ENCODE results near the gene GALM. TPM values are rescaled to one million over a fixed set of nuclear protein-coding genes. Genes with fewer than 3 reads are reported as not detected.

GALM gene
- total and polyA plus RNA-seq, 2 of the 8 experiments (the other 6 are each of a cell fraction or from before 2014, with no cell fraction given): 9.9 to 13.1 TPM

DNA sequence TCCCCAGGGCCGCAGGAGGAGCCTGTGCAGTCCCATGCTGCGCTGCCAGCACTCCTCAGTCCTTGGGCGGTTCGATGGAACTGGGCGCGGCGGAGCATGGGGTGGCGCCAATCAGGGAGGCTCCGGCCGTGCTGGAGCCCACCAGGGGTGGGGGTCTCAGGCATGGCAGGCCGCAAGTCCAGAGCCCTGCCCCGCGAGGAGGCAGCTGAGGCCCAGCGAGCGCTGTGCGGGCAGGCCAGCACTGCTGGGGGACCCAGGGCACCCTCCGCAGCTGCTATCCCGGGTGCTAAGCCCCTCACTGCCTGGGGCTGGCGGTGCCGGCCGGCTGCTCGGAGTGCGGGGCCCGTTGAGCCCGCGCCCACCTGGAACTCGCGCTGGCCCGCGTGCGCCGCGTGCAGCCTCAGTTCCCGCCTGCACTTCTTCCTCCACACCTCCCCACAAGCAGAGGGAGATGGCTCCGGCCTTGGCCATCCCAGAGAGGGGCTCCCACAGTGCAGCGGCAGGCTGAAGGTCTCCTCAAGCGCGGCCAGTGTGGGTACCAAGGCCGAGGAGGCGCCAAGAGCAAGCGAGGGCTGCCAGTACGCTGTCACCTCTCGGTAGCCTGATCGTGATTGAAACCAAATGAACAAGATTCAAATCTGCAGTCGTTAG, 22.8 kb upstream of the GALM start:
- Histone ChIP-seq H3K4me2 (ENCODE audit: insufficient read depth in 1 of 2, low read depth in 2 of 2, low read length in 2 of 2) (no peak overlapping the region), H4K20me1 (replicated peaks in 1 of 2; ENCODE audit: control insufficient read depth in 1 of 2, insufficient read depth in 2 of 2, low read length in 2 of 2) (no peaks in the 10 kb centered on the region), H3K9ac (replicated peaks in 1 of 4; ENCODE audit: extremely low read depth in 1 of 4, low read depth in 3 of 4, low read length in 3 of 4) (no peak overlapping the region), H2AK5ac (ENCODE audit: low read depth, low read length) (no peak overlapping the region), H3K4me1 (replicated peaks in 1 of 4; ENCODE audit: control insufficient read depth in 3 of 4, insufficient read depth in 4 of 4, low read length in 3 of 4) (no peaks in the 10 kb centered on the region), H3K4ac (replicated peaks; ENCODE audit: insufficient read length, low read depth, low read length) (no peak overlapping the region), H3K23ac (ENCODE audit: insufficient read length) (no peak overlapping the region), H3K27me3 (replicated peaks in 1 of 4; ENCODE audit: control insufficient read depth in 3 of 4, extremely low read depth in 1 of 4, insufficient read depth in 3 of 4, low read length in 3 of 4) (no peaks in the 10 kb centered on the region), H4K91ac (replicated peaks; ENCODE audit: insufficient read length, low read length) (no peak overlapping the region), H4K8ac (ENCODE audit: extremely low read depth, insufficient read depth, low read length) (no peak overlapping the region), H2BK5ac (ENCODE audit: low read depth, low read length) (no peak overlapping the region), H2BK15ac (ENCODE audit: low read length) (no peak overlapping the region), H2BK12ac (ENCODE audit: low read depth, low read length) (no peak overlapping the region), H4K5ac (ENCODE audit: insufficient read length, low read depth, low read length) (no peak overlapping the region), H3K14ac (ENCODE audit: insufficient read length) (no peak overlapping the region), H3K56ac (replicated peaks; ENCODE audit: insufficient read length, low read depth, low read length) (no peak overlapping the region), H3K27ac (ENCODE audit: low read depth, low read length) (no peak overlapping the region), H3K36me3 (ENCODE audit: control insufficient read depth in 2 of 4, insufficient read depth in 4 of 4, low read length in 3 of 4) (0 out of 8 replicates have a peak, but pooled peaks cover 0 to 4% (median 0%) of the 10 kb centered on the region in 4 experiments), H3K79me2 (ENCODE audit: control insufficient read depth in 1 of 2, insufficient read depth in 2 of 2, low read length in 2 of 2) (no peaks in the 10 kb centered on the region), H3K4me3 (ENCODE audit: extremely low read depth in 1 of 4, insufficient read depth in 2 of 4, low read depth in 3 of 4, low read length in 4 of 4) (no peak overlapping the region), H2AFZ (ENCODE audit: low read length) (no peak overlapping the region), H3K9me3 (ENCODE audit: insufficient read depth in 2 of 2, low read depth in 1 of 2, low read length in 1 of 2) (peaks cover 11 to 12% of the 10 kb centered on the region in 2 experiments), H3K23me2 (ENCODE audit: low read depth, low read length) (no peaks in the 10 kb centered on the region), H2BK120ac (replicated peaks; ENCODE audit: low read depth, low read length) (no peak overlapping the region), H2BK20ac (ENCODE audit: low read length) (no peak overlapping the region), H3K79me1 (ENCODE audit: low read depth, low read length) (no peaks in the 10 kb centered on the region), H3K18ac (ENCODE audit: extremely low read depth, low read length) (no peak overlapping the region)
- FAIRE-seq: no peak
- ChIA-PET POLR2A (ENCODE audit: partially characterized antibody) (interaction anchor here (1.4 kb wide), 1 partner anchor 101 kb away, joined by 4 read pairs; no protein-coding TSS in a partner anchor), CTCF (ENCODE audit: partially characterized antibody) (interaction anchor here (0.6 kb wide), 1 partner anchor 29 kb away, joined by 3 read pairs; no protein-coding TSS in a partner anchor)
- no peak for DNase-seq (ENCODE audit: low read depth in 1 of 2, low spot score in 2 of 2)
- TF ChIP-seq SAP30 (IDR thresholded peaks at IDR 0.05; ENCODE audit: insufficient read depth, insufficient replicate concordance, low read length): no peak
- 94% methylated on average over 23 of the region's 45 CpGs; no CpG with 5 or more reads in 1 of the 2 experiments for WGBS, 2 experiments (ENCODE audit: extremely low coverage in 1 of 2, insufficient coverage in 1 of 2, insufficient read length in 1 of 2, insufficient replicate concordance in 2 of 2, low coverage in 1 of 2, low lambda C conversion rate in 2 of 2, missing lambda C conversion rate in 1 of 2)
